Retinal pigment epithelial cell (primary cell): ENCODE results near the gene KANK4.

Source experiments
- DNase-seq: peaks from one replicate; pipeline ENCODE4 v3.0.0-alpha.2; 2010; ENCODE audit warnings: low read depth
- H3K4me3 ChIP-seq: 2 replicates; pipeline ENCODE4 v1.5.1; 2011; ENCODE audit warnings: mild to moderate bottlenecking, low read length, control low read depth, moderate library complexity
- CTCF ChIP-seq: conservative IDR thresholded peaks from 2 replicates; pipeline ENCODE4 v1.5.1; 2011; ENCODE audit warnings: low read depth, low read length, control low read depth, inconsistent platforms

The KANK4 gene

DNA sequence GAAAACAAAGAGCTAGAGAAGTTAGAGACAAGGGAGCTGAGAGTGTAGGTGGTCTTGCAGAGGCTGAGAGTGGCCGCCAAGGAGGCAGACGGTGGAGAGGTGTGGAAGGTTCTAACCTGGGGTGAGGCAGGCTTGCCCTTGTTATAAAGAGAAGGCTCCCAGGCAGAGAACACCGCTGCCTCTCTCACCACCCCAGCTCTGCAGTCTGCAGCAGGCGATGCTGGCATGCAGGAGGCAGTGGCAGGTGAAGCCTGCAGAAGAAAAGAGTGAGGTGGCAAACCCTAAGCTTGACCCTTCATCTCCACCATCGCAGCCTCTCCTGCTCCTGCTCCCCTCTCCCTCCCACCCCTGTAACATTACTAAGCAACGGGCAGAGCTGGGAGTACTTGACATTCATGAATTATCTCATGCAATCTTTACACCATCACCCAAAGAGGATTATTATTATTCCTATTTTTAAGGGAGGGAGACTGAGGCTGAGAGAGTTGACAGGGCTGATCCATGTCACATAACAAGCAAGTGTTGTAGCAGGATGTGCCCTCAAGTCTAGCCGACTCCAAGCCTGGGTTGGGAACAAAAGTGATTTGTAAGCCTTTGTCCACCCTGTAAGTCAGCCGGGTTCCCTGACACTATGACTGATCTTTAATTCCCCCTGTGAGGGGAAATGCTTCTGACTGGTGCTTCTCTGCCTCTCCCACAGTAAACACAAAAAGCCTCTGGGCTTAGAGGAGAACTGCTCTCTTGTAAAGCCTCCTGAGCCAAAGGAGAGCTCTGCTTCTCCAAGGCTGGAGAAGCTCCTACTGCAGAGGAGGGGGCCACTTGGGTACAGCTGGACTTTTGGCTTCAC, 36.1 kb downstream of the KANK4 start:
- TF ChIP-seq CTCF, result no peak
- DNase-seq, result no peak
- no peak overlapping the region for H3K4me3 ChIP-seq

DNA sequence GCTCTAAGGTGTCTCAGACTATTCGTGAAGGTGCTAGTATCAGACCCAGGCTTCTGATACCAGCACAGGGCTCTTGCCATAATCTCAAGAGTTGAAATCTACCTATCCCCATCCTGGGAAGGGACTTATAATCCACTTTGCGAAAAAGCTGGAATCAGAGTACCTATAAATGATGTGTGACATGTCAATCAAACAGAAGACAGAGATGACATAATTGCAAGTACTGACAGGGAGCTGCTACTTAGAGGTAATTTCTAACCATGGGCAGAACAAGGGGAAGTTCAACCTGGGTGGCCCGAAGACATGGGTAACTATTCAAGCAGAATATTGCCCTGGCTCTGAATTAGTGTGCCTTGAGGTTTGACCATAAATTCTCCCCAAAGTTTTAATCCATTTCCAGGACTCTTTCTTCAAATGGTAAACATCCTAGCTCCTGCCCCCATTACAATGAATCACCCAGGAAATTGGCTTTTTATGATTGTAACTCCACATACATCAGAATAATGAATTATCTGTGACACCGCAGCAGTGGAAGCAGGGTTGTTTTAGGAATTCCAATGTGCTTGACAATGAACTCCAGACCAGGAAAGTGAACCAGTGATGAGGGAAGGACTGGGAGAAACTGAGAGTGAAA, 37.2 kb downstream of the KANK4 start:
- TF ChIP-seq CTCF, result no peak
- DNase-seq, result no peak

GRCh38 chr1:62280960-62281465, 38.2 kb downstream of the KANK4 start:
- H3K4me3 ChIP-seq, result no peak overlapping the region
- no peak for TF ChIP-seq CTCF
- DNase-seq, result no peak

More for the DNA sequence above, 37.2 kb downstream of the KANK4 start:
- no peak overlapping the region for H3K4me3 ChIP-seq

- no peak for TF ChIP-seq CTCF
- DNase-seq, result no peak
- H3K4me3 ChIP-seq, result no peak overlapping the region
These were observed 39.1 kb downstream of the KANK4 start for GRCh38 chr1:62280150-62280549.

GRCh38 chr1:62276791-62277190, 42.4 kb downstream of the KANK4 start:
- no peak for DNase-seq

More at GRCh38 chr1:62276791-62277190, 42.4 kb downstream of the KANK4 start:
- TF ChIP-seq CTCF, result no peak
- no peak overlapping the region for H3K4me3 ChIP-seq
